Body of pancreas (tissue), 4 donors: ENCODE data around the gene R3HDM4.

Source experiments
- CTCF ChIP-seq, 7 experiments: fragments of 450-650 bp in 4 of 7; fragments of 200-600 bp in 3 of 7; sonication (generic) in 3 of 7; IDR thresholded peaks; one replicate each; pipeline ENCODE4 v1.5.1; 2016 to 2019; ENCODE audit warnings: antibody characterized with exemption in 7 of 7
- POLR2A ChIP-seq, 3 donors: fragments of 450-650 bp; IDR thresholded peaks; one replicate each; pipeline ENCODE4 v1.6.1; 2016; ENCODE audit warnings: antibody characterized with exemption in 3 of 3, mild to moderate bottlenecking in 2 of 3

GRCh38 chr19:941292-942132 lies 28.5 kb upstream of the R3HDM4 start:
- TF ChIP-seq CTCF (IDR thresholded peaks at IDR 0.05) = no peak
- TF ChIP-seq POLR2A (IDR thresholded peaks at IDR 0.05) = no peak
